Nephron (organoid): ENCODE data around the gene MGRN1.

ENCODE experiments used
- H3K27ac Mint-ChIP-seq, 3 experiments: 2 replicates each; pipeline ENCODE4 v1.8.0; 2020; ENCODE audit warnings: mixed read lengths in 3 of 3, mild to moderate bottlenecking in 2 of 3, moderate library complexity in 1 of 3
- H3K27me3 Mint-ChIP-seq: 2 replicates; pipeline ENCODE4 v1.8.0; 2021; ENCODE audit warnings: low read depth, mild to moderate bottlenecking, moderate library complexity, mixed read lengths
- H3K36me3 Mint-ChIP-seq: 2 replicates; pipeline ENCODE4 v1.8.0; 2020; ENCODE audit warnings: low read depth, mixed read lengths
- H3K4me1 Mint-ChIP-seq: 2 replicates; pipeline ENCODE4 v1.8.0; 2020; ENCODE audit warnings: mixed read lengths
- H3K4me3 Mint-ChIP-seq, 3 experiments: 2 replicates each; pipeline ENCODE4 v1.8.0; 2020; ENCODE audit warnings: mild to moderate bottlenecking in 3 of 3, mixed read lengths in 3 of 3, moderate library complexity in 2 of 3
- H3K9me3 Mint-ChIP-seq: 2 replicates; pipeline ENCODE4 v1.8.0; 2020; ENCODE audit warnings: mixed read lengths
- CTCF ChIP-seq, 3 experiments: fragments of 200-600 bp; sonication (generic); IDR thresholded peaks; one replicate each; pipeline ENCODE4 v1.5.0; 2021; ENCODE audit warnings: antibody characterized with exemption in 3 of 3; ENCODE audit not compliant: unreplicated experiment in 3 of 3

MGRN1 gene

GRCh38 chr16:4733211-4733742, 108.7 kb downstream of the MGRN1 start:
- peak overlapping the region in 2 of 3 experiments; percentile 85 to 98 for H3K27ac Mint-ChIP-seq
- no peak for TF ChIP-seq CTCF (IDR thresholded peaks at IDR 0.05; ENCODE audit: unreplicated experiment in 3 of 3)
- H3K27me3 Mint-ChIP-seq: no peaks in the 10 kb centered on the region
- peaks cover 18% of the 10 kb centered on the region for H3K36me3 Mint-ChIP-seq
- peaks cover 15% of the 10 kb centered on the region for H3K4me1 Mint-ChIP-seq
- no peaks in the 10 kb centered on the region for H3K9me3 Mint-ChIP-seq
- peak overlapping the region; percentile 97 to 98 (median 97) for H3K4me3 Mint-ChIP-seq

- Mint-ChIP-seq H3K27me3 (no peaks in the 10 kb centered on the region), H3K9me3 (no peaks in the 10 kb centered on the region), H3K4me3 (peak overlapping the region; percentile 97 to 98 (median 97)), H3K27ac (peak overlapping the region in 2 of 3 experiments; percentile 85 to 98), H3K4me1 (peaks cover 15% of the 10 kb centered on the region), H3K36me3 (peaks cover 15% of the 10 kb centered on the region)
- no peak for TF ChIP-seq CTCF (IDR thresholded peaks at IDR 0.05; ENCODE audit: unreplicated experiment in 3 of 3)
Measured at GRCh38 chr16:4733747-4734062, 109.1 kb downstream of the MGRN1 start.

GRCh38 chr16:4734063-4734729, 109.6 kb downstream of the MGRN1 start, which contains the start of the genes ANKS3 and DNAAF8:
ANKS3 (minus strand) TSS chr16:4734271; CDS start chr16:4730149, 4,122 bp downstream.
DNAAF8 (plus strand) TSS chr16:4734537; CDS start chr16:4736515, 1,978 bp downstream.
- no peak for TF ChIP-seq CTCF (IDR thresholded peaks at IDR 0.05; ENCODE audit: unreplicated experiment in 3 of 3)
- peak within 1 kb of the TSS; percentile 97 to 98 (median 97) for H3K4me3 Mint-ChIP-seq
- H3K9me3 Mint-ChIP-seq: no peaks in the 10 kb centered on the region
- H3K27me3 Mint-ChIP-seq: no peaks in the 10 kb centered on the region
- H3K36me3 Mint-ChIP-seq: peaks cover 11% of the 10 kb centered on the region
- peaks cover 15% of the 10 kb centered on the region for H3K4me1 Mint-ChIP-seq
- peak within 1 kb of the TSS; percentile 85 to 99 (median 98) for H3K27ac Mint-ChIP-seq

- peak overlapping the region; percentile 85 to 99 (median 98) for H3K27ac Mint-ChIP-seq
- H3K9me3 Mint-ChIP-seq: no peaks in the 10 kb centered on the region
- peak overlapping the region; percentile 97 to 98 (median 97) for H3K4me3 Mint-ChIP-seq
- H3K27me3 Mint-ChIP-seq: no peaks in the 10 kb centered on the region
- TF ChIP-seq CTCF (IDR thresholded peaks at IDR 0.05; ENCODE audit: unreplicated experiment in 3 of 3): no peak
- peaks cover 7% of the 10 kb centered on the region for H3K36me3 Mint-ChIP-seq
- H3K4me1 Mint-ChIP-seq: peaks cover 15% of the 10 kb centered on the region
Measured at GRCh38 chr16:4734730-4735535, 110.3 kb downstream of the MGRN1 start.

GRCh38 chr16:4736546-4736945, 111.9 kb downstream of the MGRN1 start:
- Mint-ChIP-seq H3K27ac (peak overlapping the region in 1 of 3 experiments; percentile 32), H3K4me3 (peak overlapping the region; percentile 60 to 73 (median 68)), H3K27me3 (no peaks in the 10 kb centered on the region), H3K36me3 (no peaks in the 10 kb centered on the region), H3K9me3 (no peaks in the 10 kb centered on the region), H3K4me1 (peaks cover 15% of the 10 kb centered on the region)
- no peak for TF ChIP-seq CTCF (IDR thresholded peaks at IDR 0.05; ENCODE audit: unreplicated experiment in 3 of 3)
